GM19025 (cell line): ENCODE measurements around the gene SNRNP25.

Experiments
- ATAC-seq: cut with Tn5 transposase; IDR thresholded peaks from one replicate; pipeline ENCODE4 v1.9.1; 2021; ENCODE audit warnings: mild to moderate bottlenecking, low read depth, moderate library complexity; ENCODE audit not compliant: unreplicated experiment

The SNRNP25 gene

GRCh38 chr16:92431-93339 lies 39.1 kb downstream of the SNRNP25 start:
- ATAC-seq = no peak

GRCh38 chr16:94918-95265 lies 41.3 kb downstream of the SNRNP25 start:
- ATAC-seq = no peak

GRCh38 chr16:96935-97381 lies 43.3 kb downstream of the SNRNP25 start:
- ATAC-seq = peak; percentile 63

- ATAC-seq = no peak
These were observed 44.2 kb downstream of the SNRNP25 start for GRCh38 chr16:97822-98221.

- no peak for ATAC-seq
These were observed 47.4 kb downstream of the SNRNP25 start for GRCh38 chr16:100989-101388.

- no peak for ATAC-seq
These were observed 48.0 kb downstream of the SNRNP25 start for GRCh38 chr16:101586-101985.

GRCh38 chr16:102060-102855 lies 48.6 kb downstream of the SNRNP25 start:
- ATAC-seq = no peak

- no peak for ATAC-seq
These were observed 50.7 kb downstream of the SNRNP25 start for GRCh38 chr16:104355-104754.

GRCh38 chr16:104928-105327 lies 51.3 kb downstream of the SNRNP25 start:
- ATAC-seq = no peak

- ATAC-seq = no peak
These were observed 51.9 kb downstream of the SNRNP25 start for GRCh38 chr16:105521-105920.

- no peak for ATAC-seq
These were observed 53.1 kb downstream of the SNRNP25 start for GRCh38 chr16:106623-107324.
